ENCODE measurements around the gene PCDH9. TPM values are rescaled to one million over a fixed set of nuclear protein-coding genes. Genes with fewer than 3 reads are reported as not detected.

The PCDH9 gene
- total RNA-seq, 6 donors from 2014 or later, result 3.1 to 19.4 (median 7.8) TPM

- DNase-seq, result no peak
- Histone ChIP-seq H3K27me3 (no peaks in the 10 kb centered on the region), H3K4me3 (no peak overlapping the region), H3K36me3 (no peaks in the 10 kb centered on the region), H3K4me1 (no peaks in the 10 kb centered on the region), H3K27ac (no peak overlapping the region), H3K9me3 (no peaks in the 10 kb centered on the region)
- TF ChIP-seq POLR2A (IDR thresholded peaks at IDR 0.05), result no peak
- no peak for TF ChIP-seq EP300 (IDR thresholded peaks at IDR 0.05)
- TF ChIP-seq POLR2AphosphoS5 (IDR thresholded peaks at IDR 0.05), result no peak
- 48 to 59% methylated on average over 2 of the region's 2 CpGs for WGBS, 2 donors
- no peak for ATAC-seq (ENCODE audit: low FRiP score in 2 of 2)
Measured at GRCh38 chr13:66415444-66415843, 814.7 kb downstream of the PCDH9 start.

- WGBS, 2 donors, result 69 to 76% methylated on average over 3 of the region's 3 CpGs
- H3K4me1 ChIP-seq, result no peaks in the 10 kb centered on the region
- H3K9me3 ChIP-seq, result no peaks in the 10 kb centered on the region
- H3K36me3 ChIP-seq, result no peaks in the 10 kb centered on the region
- ATAC-seq (ENCODE audit: low FRiP score in 2 of 2) (no peak), DNase-seq (no peak)
- TF ChIP-seq EP300 (IDR thresholded peaks at IDR 0.05), result no peak
- no peak for TF ChIP-seq POLR2AphosphoS5 (IDR thresholded peaks at IDR 0.05)
- TF ChIP-seq POLR2A (IDR thresholded peaks at IDR 0.05), result no peak
- no peak for TF ChIP-seq CTCF (IDR thresholded peaks at IDR 0.05)
- H3K4me3 ChIP-seq, result no peak overlapping the region
- no peak overlapping the region for H3K27ac ChIP-seq
- H3K27me3 ChIP-seq, result no peaks in the 10 kb centered on the region
Measured at GRCh38 chr13:66414066-66414800, 815.9 kb downstream of the PCDH9 start.

- Histone ChIP-seq H3K4me3 (no peak overlapping the region), H3K9me3 (no peaks in the 10 kb centered on the region), H3K27me3 (no peaks in the 10 kb centered on the region), H3K36me3 (no peaks in the 10 kb centered on the region), H3K27ac (no peak overlapping the region), H3K4me1 (no peaks in the 10 kb centered on the region)
- WGBS, 2 donors, result 97 to 100% methylated on average over 1 of the region's 1 CpG
- TF ChIP-seq CTCF (IDR thresholded peaks at IDR 0.05), result no peak
- TF ChIP-seq POLR2AphosphoS5 (IDR thresholded peaks at IDR 0.05), result no peak
- no peak for TF ChIP-seq POLR2A (IDR thresholded peaks at IDR 0.05)
- no peak for TF ChIP-seq EP300 (IDR thresholded peaks at IDR 0.05)
- ATAC-seq (ENCODE audit: low FRiP score in 2 of 2) (no peak), DNase-seq (no peak)
Measured at GRCh38 chr13:66410314-66410713, 819.8 kb downstream of the PCDH9 start.

GRCh38 chr13:66409542-66409941 is 820.6 kb downstream of the PCDH9 start:
- ATAC-seq (ENCODE audit: low FRiP score in 2 of 2) (no peak), DNase-seq (no peak)
- Histone ChIP-seq H3K9me3 (no peaks in the 10 kb centered on the region), H3K4me3 (no peak overlapping the region), H3K4me1 (no peaks in the 10 kb centered on the region), H3K27ac (no peak overlapping the region), H3K27me3 (no peaks in the 10 kb centered on the region), H3K36me3 (no peaks in the 10 kb centered on the region)
- 91 to 97% methylated on average over 3 of the region's 3 CpGs for WGBS, 2 donors
- TF ChIP-seq POLR2A (IDR thresholded peaks at IDR 0.05) (no peak), EP300 (IDR thresholded peaks at IDR 0.05) (no peak), CTCF (IDR thresholded peaks at IDR 0.05) (no peak), POLR2AphosphoS5 (IDR thresholded peaks at IDR 0.05) (no peak)

GRCh38 chr13:66407128-66407527 is 823.0 kb downstream of the PCDH9 start:
- DNase-seq (no peak), ATAC-seq (ENCODE audit: low FRiP score in 2 of 2) (no peak)
- TF ChIP-seq EP300 (IDR thresholded peaks at IDR 0.05) (no peak), CTCF (IDR thresholded peaks at IDR 0.05) (no peak)
- H3K4me1 ChIP-seq, result no peaks in the 10 kb centered on the region
- no peaks in the 10 kb centered on the region for H3K9me3 ChIP-seq
- H3K27me3 ChIP-seq, result no peaks in the 10 kb centered on the region
- H3K36me3 ChIP-seq, result no peaks in the 10 kb centered on the region
- no peak overlapping the region for H3K4me3 ChIP-seq
- H3K27ac ChIP-seq, result no peak overlapping the region
- WGBS, 2 donors, result 72 to 74% methylated on average over 4 of the region's 4 CpGs

Data from upper lobe of left lung (tissue), 6 donors.